H9 (cell line): ENCODE data around the gene NUDT9. TPM values are rescaled to one million over a fixed set of nuclear protein-coding genes. Genes with fewer than 3 reads are reported as not detected.
"Not testable (repeated sequence)": the region's sequence is repeated elsewhere in the genome, so short reads cannot be mapped to it uniquely, and the experiment has no call there.

Source experiments
- DNase-seq: peaks from one replicate; pipeline ENCODE4 v3.0.0-alpha.2; 2017
- H2AFZ ChIP-seq: one replicate; pipeline ENCODE4 v1.6.1; 2013; ENCODE audit warnings: mild to moderate bottlenecking, low read length, control low read depth, moderate library complexity
- H2AK5ac ChIP-seq: 2 replicates; pipeline ENCODE4 v1.6.1; 2013; ENCODE audit warnings: low read length, control low read depth, mixed read lengths; ENCODE audit not compliant: insufficient read length
- H2BK120ac ChIP-seq: one replicate; pipeline ENCODE4 v1.6.1; 2013; ENCODE audit warnings: low read depth, mild to moderate bottlenecking, low read length, control low read depth, inconsistent platforms; ENCODE audit not compliant: poor library complexity, severe bottlenecking
- H2BK12ac ChIP-seq: 2 replicates; pipeline ENCODE4 v1.6.1; 2013; ENCODE audit warnings: low read length, control low read depth, mixed read lengths, low read depth; ENCODE audit not compliant: insufficient read length
- H2BK15ac ChIP-seq: 2 replicates; pipeline ENCODE4 v1.6.1; 2013; ENCODE audit warnings: low read depth, low read length, control low read depth
- H2BK20ac ChIP-seq: one replicate; pipeline ENCODE4 v1.6.1; 2013; ENCODE audit warnings: low read depth, mild to moderate bottlenecking, low read length, control low read depth, inconsistent platforms; ENCODE audit not compliant: poor library complexity, severe bottlenecking
- H2BK5ac ChIP-seq: 2 replicates; pipeline ENCODE4 v1.6.1; 2013; ENCODE audit warnings: low read length, control low read depth, mixed read lengths; ENCODE audit not compliant: insufficient read length
- H3K14ac ChIP-seq: 2 replicates; pipeline ENCODE4 v1.6.1; 2013; ENCODE audit warnings: low read length, control low read depth; ENCODE audit not compliant: insufficient read depth
- H3K18ac ChIP-seq: 2 replicates; pipeline ENCODE4 v1.6.1; 2013; ENCODE audit warnings: low read depth, mild to moderate bottlenecking, mixed read lengths, low read length, control low read depth; ENCODE audit not compliant: insufficient read length
- H3K23ac ChIP-seq: 2 replicates; pipeline ENCODE4 v1.6.1; 2013; ENCODE audit warnings: low read length, control low read depth, mixed read lengths, low read depth; ENCODE audit not compliant: insufficient read length
- H3K23me2 ChIP-seq: 2 replicates; pipeline ENCODE4 v1.6.1; 2013; ENCODE audit warnings: low read depth, mild to moderate bottlenecking, mixed read lengths, low read length, control low read depth; ENCODE audit not compliant: insufficient read length, poor library complexity, severe bottlenecking
- H3K27ac ChIP-seq: 2 replicates; pipeline ENCODE4 v1.5.1; 2013; ENCODE audit warnings: low read length, control low read depth, mixed read lengths, low read depth; ENCODE audit not compliant: insufficient read length
- H3K27me3 ChIP-seq: 2 replicates; pipeline ENCODE4 v1.6.1; 2013; ENCODE audit warnings: low read length, control low read depth, inconsistent platforms; ENCODE audit not compliant: insufficient read depth
- H3K4ac ChIP-seq: 2 replicates; pipeline ENCODE4 v1.6.1; 2013; ENCODE audit warnings: low read depth, mild to moderate bottlenecking, control low read depth, inconsistent platforms, low read length, moderate library complexity
- H3K4me1 ChIP-seq: 2 replicates; pipeline ENCODE4 v1.6.1; 2013; ENCODE audit warnings: low read length, control low read depth, inconsistent platforms; ENCODE audit not compliant: insufficient read depth
- H3K4me2 ChIP-seq: 2 replicates; pipeline ENCODE4 v1.6.1; 2013; ENCODE audit warnings: low read length, control low read depth, mixed read lengths; ENCODE audit not compliant: insufficient read length, insufficient read depth
- H3K56ac ChIP-seq: 2 replicates; pipeline ENCODE4 v1.6.1; 2013; ENCODE audit warnings: low read depth, mild to moderate bottlenecking, mixed read lengths, low read length, control low read depth; ENCODE audit not compliant: insufficient read length
- H3K79me1 ChIP-seq: 2 replicates; pipeline ENCODE4 v1.6.1; 2013; ENCODE audit warnings: low read depth, mild to moderate bottlenecking, moderate library complexity, low read length, control low read depth, inconsistent platforms; ENCODE audit not compliant: insufficient read depth, poor library complexity, severe bottlenecking
- H3K79me2 ChIP-seq: 2 replicates; pipeline ENCODE4 v1.6.1; 2013; ENCODE audit warnings: low read length, control low read depth, inconsistent platforms; ENCODE audit not compliant: insufficient read depth
- H3K9ac ChIP-seq: 2 replicates; pipeline ENCODE4 v1.6.1; 2013; ENCODE audit warnings: low read length, control low read depth, mixed read lengths; ENCODE audit not compliant: insufficient read length; ENCODE audit errors: extremely low read depth
- H3K9me3 ChIP-seq: one replicate; pipeline ENCODE4 v1.6.1; 2013; ENCODE audit warnings: low read depth, low read length, inconsistent platforms; ENCODE audit not compliant: control insufficient read depth
- H3T11ph ChIP-seq: one replicate; pipeline ENCODE4 v1.6.1; 2013; ENCODE audit warnings: mild to moderate bottlenecking, low read length, control low read depth, inconsistent platforms
- H4K20me1 ChIP-seq: one replicate; pipeline ENCODE4 v1.6.1; 2013; ENCODE audit not compliant: control insufficient read depth, insufficient read length, insufficient read depth
- H4K5ac ChIP-seq: 2 replicates; pipeline ENCODE4 v1.6.1; 2013; ENCODE audit warnings: low read depth, mild to moderate bottlenecking, mixed read lengths, low read length, control low read depth; ENCODE audit not compliant: insufficient read length
- H4K8ac ChIP-seq: replicated peaks from 2 replicates; pipeline ENCODE4 v1.6.1; 2013; ENCODE audit warnings: low read length, control low read depth, mixed read lengths, low read depth; ENCODE audit not compliant: insufficient read length
- H4K91ac ChIP-seq: 2 replicates; pipeline ENCODE4 v1.6.1; 2013; ENCODE audit warnings: low read depth, mild to moderate bottlenecking, moderate library complexity, mixed read lengths, low read length, control low read depth; ENCODE audit not compliant: insufficient read length
- H3K27ac Mint-ChIP-seq, 3 experiments: 2 replicates in 2 of 3; 3 replicates in 1 of 3; pipeline ENCODE4 v1.8.0; 2020 to 2021; ENCODE audit warnings: mixed read lengths in 3 of 3, mild to moderate bottlenecking in 1 of 3, moderate library complexity in 1 of 3
- H3K27me3 Mint-ChIP-seq: 2 replicates; pipeline ENCODE4 v1.8.0; 2021; ENCODE audit warnings: low read depth, mild to moderate bottlenecking, moderate library complexity, mixed read lengths
- H3K36me3 Mint-ChIP-seq, 3 experiments: 2 replicates in 2 of 3; 3 replicates in 1 of 3; pipeline ENCODE4 v1.8.0; 2020 to 2021; ENCODE audit warnings: low read depth in 3 of 3, mixed read lengths in 3 of 3; ENCODE audit not compliant: insufficient read depth in 1 of 3
- H3K4me1 Mint-ChIP-seq, 2 experiments: 2 replicates each; pipeline ENCODE4 v1.8.0; 2020; ENCODE audit warnings: mixed read lengths in 2 of 2
- H3K4me3 Mint-ChIP-seq, 2 experiments: 2 replicates in 1 of 2; 3 replicates in 1 of 2; pipeline ENCODE4 v1.8.0; 2020 to 2021; ENCODE audit warnings: mild to moderate bottlenecking in 2 of 2, mixed read lengths in 2 of 2, moderate library complexity in 1 of 2
- H3K9me3 Mint-ChIP-seq, 2 experiments: 2 replicates in 1 of 2; 3 replicates in 1 of 2; pipeline ENCODE4 v1.8.0; 2020; ENCODE audit warnings: mild to moderate bottlenecking in 2 of 2, mixed read lengths in 2 of 2, moderate library complexity in 1 of 2
- CTCF ChIP-seq: fragments of 200-600 bp; sonication (generic); conservative IDR thresholded peaks from 3 replicates; pipeline ENCODE4 v1.8.0; 2021; ENCODE audit warnings: antibody characterized with exemption, mild to moderate bottlenecking
- WGBS: extraction: QIAGEN DNeasy Blood & Tissue Kit; methylation state at CpG from one replicate; pipeline ENCODE4 v1.1.7; 2013; ENCODE audit warnings: missing lambda C conversion rate, low lambda C conversion rate, mixed read lengths; ENCODE audit not compliant: insufficient read length; ENCODE audit errors: extremely low coverage; 5-methylcytosine and 5-hydroxymethylcytosine counted together
- total RNA-seq: library from RNA; stranded (reverse); gene quantifications from 2 replicates; pipeline ENCODE4 v1.2.1, GENCODE V29; 2021

NUDT9 gene
- total RNA-seq, 1 experiment from 2014 or later: 28.5 TPM

DNA sequence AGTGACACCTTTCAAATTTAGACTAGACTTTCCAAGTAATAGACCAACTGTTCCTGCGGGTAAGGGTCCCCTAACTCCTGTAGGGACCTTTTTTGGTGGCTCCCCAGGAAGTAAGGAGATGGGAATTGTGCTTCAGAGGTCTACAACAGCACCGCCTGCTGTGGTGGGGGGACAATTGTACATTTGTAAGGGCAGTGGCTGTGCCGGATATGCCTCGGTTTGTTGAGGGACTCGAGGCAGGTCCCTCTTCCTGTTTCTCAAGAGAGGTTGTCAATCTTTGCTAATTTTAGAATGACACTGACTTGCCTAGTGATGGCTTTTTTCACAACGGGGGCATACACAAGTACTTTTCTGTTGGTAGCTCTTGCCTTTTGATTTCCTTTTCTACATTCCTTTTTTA is 15.9 kb upstream of the NUDT9 start:
- Histone ChIP-seq H4K8ac (no peak overlapping the region), H3K9me3 (no peaks in the 10 kb centered on the region), H4K91ac (no peak overlapping the region), H3K27me3 (no peaks in the 10 kb centered on the region), H3K23ac (no peak overlapping the region), H3K4me1 (no peaks in the 10 kb centered on the region), H3K4me2 (no peak overlapping the region), H3K23me2 (no peaks in the 10 kb centered on the region), H3K18ac (no peak overlapping the region), H4K20me1 (no peaks in the 10 kb centered on the region), H3K27ac (no peak overlapping the region), H2BK20ac (no peak overlapping the region), H2AK5ac (no peak overlapping the region), H4K5ac (no peak overlapping the region), H3K79me1 (no peaks in the 10 kb centered on the region), H2BK5ac (no peak overlapping the region), H2BK120ac (no peak overlapping the region), H3K14ac (no peak overlapping the region), H3K9ac (no peak overlapping the region), H2BK15ac (no peak overlapping the region), H3K4ac (no peak overlapping the region), H3T11ph (no peak overlapping the region), H2AFZ (no peak overlapping the region), H3K79me2 (no peaks in the 10 kb centered on the region), H3K56ac (no peak overlapping the region), H2BK12ac (no peak overlapping the region)
- peaks cover 7 to 12% of the 10 kb centered on the region in 2 experiments; a peak in 4 of 5 replicates for H3K9me3 Mint-ChIP-seq
- no peak for DNase-seq
- H3K27ac Mint-ChIP-seq: no peak overlapping the region; a peak in 1 of 7 replicates
- no CpG with 5 or more reads among the region's 6 CpGs for WGBS
- no peak for TF ChIP-seq CTCF
- no peak overlapping the region for H3K4me3 Mint-ChIP-seq
- H3K4me1 Mint-ChIP-seq: peaks cover 20 to 26% of the 10 kb centered on the region in 2 experiments
- peaks cover 0 to 11% (median 6%) of the 10 kb centered on the region in 3 experiments; a peak in 3 of 7 replicates for H3K36me3 Mint-ChIP-seq
- H3K27me3 Mint-ChIP-seq: no peaks in the 10 kb centered on the region; the same call in 1 of the 2 replicates

- not testable (repeated sequence) for H4K20me1 ChIP-seq, H3K4ac ChIP-seq, H2BK120ac ChIP-seq, H2BK20ac ChIP-seq, H2BK12ac ChIP-seq, H3K18ac ChIP-seq, H4K5ac ChIP-seq, H3K23ac ChIP-seq, H3K27ac ChIP-seq, H2BK5ac ChIP-seq, H2AFZ ChIP-seq, H3K14ac ChIP-seq, H3K56ac ChIP-seq, H3K4me1 ChIP-seq, H3K9me3 Mint-ChIP-seq, H4K8ac ChIP-seq, H2BK15ac ChIP-seq, H4K91ac ChIP-seq, H3K27me3 Mint-ChIP-seq, DNase-seq, H3K4me3 Mint-ChIP-seq, H3K79me2 ChIP-seq, H3K9me3 ChIP-seq, H3T11ph ChIP-seq, H3K79me1 ChIP-seq, H3K23me2 ChIP-seq, H2AK5ac ChIP-seq, H3K9ac ChIP-seq, H3K36me3 Mint-ChIP-seq, H3K4me2 ChIP-seq, H3K27me3 ChIP-seq, H3K27ac Mint-ChIP-seq
- no CpG with 5 or more reads among the region's 4 CpGs for WGBS
- peaks cover 20 to 26% of the 10 kb centered on the region in 2 experiments for H3K4me1 Mint-ChIP-seq
Measured at GRCh38 chr4:87406902-87407301, 15.5 kb upstream of the NUDT9 start.
